Measurements from ENCODE around the gene BTBD7.

BTBD7 gene

GRCh38 chr14:93330609-93331000, 2.2 kb downstream of the BTBD7 start:
- DNase-seq (ENCODE audit: low spot score) = no peak

- DNase-seq (ENCODE audit: low spot score) = no peak
These were observed 2.7 kb downstream of the BTBD7 start for GRCh38 chr14:93329965-93330608.

DNA sequence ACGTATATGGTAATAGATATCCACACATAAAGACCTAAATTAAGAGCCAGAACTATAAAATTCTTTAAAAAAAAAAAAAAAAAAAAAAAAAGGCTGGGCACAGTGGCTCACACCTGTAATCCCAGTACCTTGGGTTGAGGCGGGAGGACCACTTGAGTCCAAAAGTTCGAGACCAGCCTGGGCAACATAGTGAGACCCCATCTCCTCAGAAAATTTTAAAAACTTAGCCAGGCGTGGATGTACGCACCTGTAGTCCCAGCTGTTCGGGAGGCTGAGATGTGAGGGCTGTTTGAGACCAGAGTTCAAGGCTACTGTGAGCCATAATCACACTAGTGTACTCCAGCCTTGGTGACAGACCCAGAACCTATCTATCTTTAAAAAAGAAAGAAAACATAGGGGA, 4.3 kb downstream of the BTBD7 start:
- DNase-seq (ENCODE audit: low spot score) = no peak

GRCh38 chr14:93326196-93326595, 6.6 kb downstream of the BTBD7 start:
- DNase-seq (ENCODE audit: low spot score) = no peak

DNA sequence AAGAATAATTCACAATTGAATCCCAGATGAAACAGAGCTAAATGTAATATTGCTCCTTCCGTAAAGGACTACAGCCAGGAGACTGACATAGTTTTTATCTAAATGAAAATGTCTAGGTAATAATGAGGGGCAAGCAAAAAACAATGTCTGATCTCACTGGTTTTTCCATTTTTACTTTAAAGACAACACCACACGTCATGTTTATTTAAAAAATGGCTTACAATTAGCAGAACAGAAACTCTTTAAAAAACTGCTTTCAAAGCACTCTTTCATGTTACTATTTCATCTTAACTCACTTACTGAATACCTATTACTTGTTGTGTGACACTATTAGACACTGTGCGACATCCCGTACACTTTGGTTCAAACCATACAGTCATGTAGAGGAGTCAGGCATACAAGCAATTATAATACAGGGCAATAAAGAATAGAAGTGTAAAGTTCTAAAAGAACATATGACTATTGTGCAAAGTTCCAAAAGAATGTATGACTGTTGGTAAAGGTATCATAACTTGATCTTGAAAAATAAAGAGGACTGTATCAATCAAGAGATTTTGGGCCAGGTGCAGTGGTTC, 9.1 kb downstream of the BTBD7 start:
- no peak for DNase-seq (ENCODE audit: low spot score)

DNA sequence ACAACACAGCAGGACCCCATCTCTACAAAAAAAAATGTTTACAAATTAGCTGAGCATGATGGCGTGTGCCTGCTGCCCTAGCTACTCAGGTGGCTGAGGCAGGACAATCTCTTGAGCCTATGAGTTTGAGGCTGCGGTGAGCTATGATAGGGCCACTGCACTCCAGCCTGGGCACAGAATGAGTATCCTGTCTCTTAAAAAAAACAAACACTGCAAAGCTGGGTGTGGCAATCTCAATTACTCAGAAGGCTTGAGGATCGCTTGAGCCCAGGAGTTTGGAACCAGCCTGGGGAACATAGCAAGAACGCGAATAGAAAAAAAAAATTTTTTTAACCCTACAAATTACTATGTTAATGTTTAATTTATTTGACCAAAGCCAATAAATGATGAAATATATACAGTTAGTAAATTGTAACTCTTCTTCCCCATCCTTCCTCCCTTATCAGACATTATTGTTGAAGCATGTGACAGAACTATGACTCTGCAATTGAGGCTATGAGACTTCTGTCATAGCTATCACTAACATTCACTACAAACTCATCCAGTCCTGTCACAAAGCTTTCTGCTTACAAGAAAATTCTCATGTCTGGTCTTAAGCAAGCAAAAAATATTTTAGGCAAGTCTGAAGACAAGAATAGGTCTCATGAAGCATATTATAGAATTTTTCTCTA, 9.8 kb downstream of the BTBD7 start:
- DNase-seq (ENCODE audit: low spot score) = peak; percentile 77

- no peak for DNase-seq (ENCODE audit: low spot score)
These were observed 12.3 kb downstream of the BTBD7 start for GRCh38 chr14:93320489-93320888.

GRCh38 chr14:93319958-93320357, 12.9 kb downstream of the BTBD7 start:
- DNase-seq (ENCODE audit: low spot score) = no peak

GRCh38 chr14:93319494-93319893, 13.3 kb downstream of the BTBD7 start:
- DNase-seq (ENCODE audit: low spot score) = no peak

DNA sequence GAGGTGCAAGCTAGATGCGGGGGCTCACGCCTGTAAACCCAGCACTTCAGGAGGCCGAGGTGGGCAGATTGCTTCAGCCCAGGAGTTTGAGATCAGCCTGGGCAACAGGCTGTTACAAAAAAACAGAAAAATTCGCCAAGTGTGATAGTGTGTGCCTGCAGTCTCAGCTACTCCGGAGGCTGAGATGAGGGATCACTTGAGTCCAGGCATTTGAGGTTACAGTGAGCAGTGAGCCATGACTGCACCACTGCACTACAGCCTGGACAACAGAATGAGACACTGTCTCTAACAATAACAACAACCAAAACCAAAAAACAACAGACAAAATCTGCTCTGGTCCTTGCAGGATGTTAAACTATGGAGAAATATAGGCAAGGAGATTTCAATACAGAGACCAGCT, 13.9 kb downstream of the BTBD7 start:
- DNase-seq (ENCODE audit: low spot score) = no peak

DNA sequence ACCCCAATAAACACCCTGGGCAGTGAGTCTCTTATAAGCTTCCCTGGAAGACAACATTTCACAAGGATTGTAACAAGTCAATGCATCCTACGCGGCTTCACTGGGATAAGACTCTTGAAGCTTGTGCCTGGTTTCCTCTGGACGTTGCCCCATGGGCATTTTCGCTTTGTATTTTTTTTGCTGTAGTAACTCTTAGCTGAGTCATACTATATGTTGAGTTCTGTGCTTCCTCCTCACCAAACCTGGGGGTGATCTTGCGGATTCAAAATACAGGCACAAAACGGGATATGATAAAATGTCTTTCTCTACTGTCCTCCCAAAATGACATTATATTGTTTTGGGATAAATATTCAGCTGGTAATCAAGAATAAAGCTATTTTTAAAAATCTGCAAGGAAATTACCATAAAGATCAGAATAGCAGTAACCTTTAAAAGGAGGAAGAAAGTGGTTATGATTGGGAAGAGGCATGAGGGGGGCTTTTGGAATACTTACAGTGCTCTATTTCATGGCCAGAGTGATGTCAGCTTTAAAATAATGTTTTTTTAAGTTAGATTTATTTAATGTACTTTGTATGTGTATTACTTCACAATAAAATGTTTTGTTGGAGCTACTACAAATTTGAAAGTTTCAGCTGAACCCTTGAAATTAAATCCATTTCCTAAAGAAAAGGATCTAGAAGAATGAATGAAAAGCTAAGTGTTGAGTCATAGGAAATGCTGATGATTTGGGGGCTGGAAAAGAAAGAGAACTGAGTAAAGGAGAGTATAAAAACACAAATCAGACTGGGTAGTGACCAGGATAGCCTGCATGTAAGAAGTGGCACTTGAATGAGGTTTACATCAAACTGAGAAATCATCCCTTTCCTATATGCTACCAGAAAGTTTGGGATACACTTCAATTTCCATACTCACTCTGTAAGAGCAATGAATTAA, 14.7 kb downstream of the BTBD7 start:
- peak; percentile 67 for DNase-seq (ENCODE audit: low spot score)

DNA sequence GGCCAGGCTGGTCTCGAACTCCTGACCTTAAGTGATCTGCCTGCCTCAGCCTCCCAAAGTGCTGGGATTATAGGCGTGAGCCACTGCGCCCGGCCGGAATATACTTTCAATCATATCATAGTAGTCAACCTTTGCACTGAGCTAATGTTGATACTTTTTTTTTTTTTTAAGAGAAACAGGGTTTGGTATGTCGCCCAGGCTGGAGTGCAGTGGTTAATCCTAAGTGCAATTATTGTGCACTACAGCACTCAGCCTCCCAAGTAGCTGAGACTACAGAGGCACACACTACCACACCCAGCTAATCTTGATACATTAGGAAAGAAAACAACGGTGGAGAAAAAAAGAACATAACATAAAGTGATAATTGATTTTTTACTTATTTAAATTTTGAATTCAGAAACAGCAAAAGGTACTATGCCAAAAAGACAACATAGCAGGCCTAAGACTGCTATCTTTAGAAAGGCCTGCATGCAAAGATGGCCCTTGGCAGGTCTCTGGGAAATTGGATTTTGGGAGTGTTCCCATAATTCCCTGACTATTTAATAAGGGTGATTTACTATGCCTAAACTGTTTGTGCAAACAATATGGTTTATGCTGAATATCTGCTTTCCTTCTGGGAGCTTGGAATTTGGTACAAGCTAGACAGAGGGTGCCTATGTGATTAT, 15.5 kb downstream of the BTBD7 start:
- no peak for DNase-seq (ENCODE audit: low spot score)

DNA sequence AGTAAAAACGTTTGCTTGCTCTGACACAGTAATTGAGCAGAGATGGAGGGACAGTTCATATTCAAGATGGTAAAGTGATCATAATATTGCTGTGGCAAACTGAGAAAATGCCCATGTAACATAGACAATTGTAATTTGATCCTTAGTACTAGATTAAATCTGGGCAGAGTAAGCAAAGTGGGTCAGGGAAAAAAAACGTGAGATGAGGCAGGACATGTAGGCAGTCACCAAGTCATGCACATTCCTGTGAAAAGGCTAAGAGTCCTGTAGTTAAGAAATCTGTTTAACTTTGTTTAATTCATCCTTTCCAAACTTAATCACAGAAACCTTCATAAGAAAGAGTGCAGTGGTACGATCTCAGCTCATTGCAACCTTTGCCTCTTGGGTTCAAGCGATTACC, 16.1 kb downstream of the BTBD7 start:
- DNase-seq (ENCODE audit: low spot score) = no peak

DNA sequence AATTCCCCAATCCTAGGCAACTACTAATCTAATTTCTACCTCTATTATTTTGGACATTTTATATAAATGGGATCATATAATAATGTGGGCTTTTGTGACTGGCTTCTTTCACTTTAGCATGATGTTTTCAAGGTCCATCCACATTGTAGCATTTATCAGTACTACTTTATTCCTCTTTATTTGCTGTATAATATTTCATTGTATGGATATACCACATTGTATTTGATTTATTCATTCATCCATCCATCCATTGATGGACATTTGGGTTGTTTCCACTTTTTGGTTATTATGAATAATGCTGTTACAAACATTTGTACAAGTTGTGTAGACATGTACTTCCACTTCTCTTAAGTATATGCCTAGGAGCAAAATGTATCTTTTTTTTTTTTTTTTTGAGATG, 17.3 kb downstream of the BTBD7 start:
- DNase-seq (ENCODE audit: low spot score) = no peak

DNA sequence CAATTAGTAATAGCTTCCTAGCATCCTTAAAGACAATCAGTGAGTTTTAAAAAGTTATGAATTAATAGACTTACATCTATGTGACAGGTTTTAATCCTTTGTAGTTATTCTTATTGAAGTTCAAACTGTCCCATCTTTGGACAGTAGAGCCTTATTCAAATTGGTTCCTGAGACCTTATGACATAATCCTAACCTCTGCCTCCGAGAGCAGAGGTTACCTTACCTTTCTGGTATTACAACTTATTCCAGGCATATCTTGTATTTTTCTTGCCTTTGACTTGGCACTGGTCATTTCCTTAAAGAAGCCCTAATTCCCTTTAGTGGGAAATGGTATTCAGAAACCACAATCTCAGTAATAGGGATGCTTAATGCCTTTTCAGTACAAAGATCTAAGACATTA, 21.8 kb downstream of the BTBD7 start:
- no peak for DNase-seq (ENCODE audit: low spot score)

DNA sequence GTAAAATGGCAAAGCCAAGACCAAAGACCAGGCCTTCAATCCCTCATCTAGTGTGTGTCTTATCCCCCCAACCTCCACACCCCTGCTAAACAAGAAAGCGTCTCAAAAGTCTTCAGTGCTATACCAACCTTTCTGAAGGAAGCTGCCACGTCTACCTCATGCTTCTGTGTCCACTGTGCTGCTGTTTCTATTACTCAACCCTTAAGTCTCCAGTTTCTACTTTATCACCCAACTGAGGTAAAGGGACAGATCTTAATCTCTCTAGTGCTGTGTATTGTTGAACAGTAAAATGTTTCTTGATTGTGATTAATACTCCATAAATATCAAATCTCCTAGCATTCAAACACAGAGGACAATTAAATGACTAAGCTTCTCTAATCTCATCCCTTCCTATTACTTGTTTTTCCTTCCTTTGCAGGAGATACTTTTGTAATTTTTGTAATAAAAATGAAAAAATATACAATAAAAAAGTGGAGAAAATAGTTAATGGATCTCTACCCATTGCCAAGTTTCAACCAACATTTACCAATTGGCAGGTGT, 23.3 kb downstream of the BTBD7 start:
- DNase-seq (ENCODE audit: low spot score) = no peak

DNA sequence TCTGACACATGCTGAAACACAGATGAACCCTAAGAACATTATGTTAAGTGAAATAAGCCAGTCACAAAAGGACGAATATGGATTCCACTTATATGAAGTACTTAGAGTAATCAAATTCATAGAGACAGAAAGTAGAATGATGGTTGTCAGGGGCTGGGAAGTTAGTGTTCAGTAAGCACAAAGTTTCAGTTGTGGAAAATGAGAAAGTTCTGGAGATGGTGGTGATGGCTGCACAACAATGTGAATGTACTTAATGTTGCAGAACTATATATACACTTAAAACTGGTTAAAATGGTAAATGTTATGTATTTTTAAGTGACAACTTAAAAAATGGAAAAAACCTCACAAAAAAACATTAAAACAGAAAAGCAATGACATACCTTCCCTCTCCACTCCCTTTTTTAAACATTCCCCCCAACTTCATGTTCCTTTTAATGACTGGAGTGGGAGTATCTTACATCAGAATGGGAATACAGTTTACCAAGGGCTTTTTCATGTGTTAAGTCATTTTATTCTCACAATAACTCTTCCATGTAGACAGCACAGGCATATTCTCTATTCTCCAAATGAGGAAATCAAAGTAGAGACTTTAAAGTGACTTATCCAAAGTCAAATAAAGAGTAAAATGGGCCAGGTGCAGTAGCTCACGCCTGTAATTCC, 24.0 kb downstream of the BTBD7 start:
- DNase-seq (ENCODE audit: low spot score) = no peak

GRCh38 chr14:93306812-93307211, 26.0 kb downstream of the BTBD7 start:
- no peak for DNase-seq (ENCODE audit: low spot score)

DNA sequence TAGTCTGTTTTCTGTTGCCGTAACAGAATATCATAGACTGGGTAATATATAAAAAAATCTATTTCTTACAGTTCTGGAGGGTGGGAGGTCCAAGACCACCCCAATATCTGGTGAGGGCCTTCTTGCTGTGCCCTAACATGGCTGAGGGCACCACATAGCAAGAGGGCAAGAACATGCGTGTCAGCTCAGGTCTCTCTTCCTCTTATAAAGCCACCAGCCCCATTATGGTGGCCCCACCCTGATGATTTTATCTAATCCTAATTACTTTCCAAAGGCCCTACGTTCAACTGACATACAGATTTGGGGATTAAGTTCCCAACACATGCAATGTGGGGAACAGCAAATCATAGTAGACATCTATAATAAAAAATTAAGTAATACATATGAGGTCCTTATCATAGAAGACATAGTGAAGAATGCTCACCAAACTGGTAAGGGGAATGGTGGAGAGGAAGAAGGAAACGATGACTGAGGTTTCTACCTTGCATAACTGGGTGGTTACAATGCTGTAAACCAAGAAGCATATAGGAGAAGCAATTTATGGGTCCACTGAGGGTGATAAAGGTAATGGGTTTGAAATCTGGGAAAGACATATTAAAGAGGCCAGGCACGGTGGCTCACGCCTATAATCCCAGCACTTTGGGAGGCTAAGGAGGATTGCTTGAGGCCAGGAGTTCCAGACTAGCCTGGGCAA, 27.0 kb downstream of the BTBD7 start:
- no peak for DNase-seq (ENCODE audit: low spot score)

DNA sequence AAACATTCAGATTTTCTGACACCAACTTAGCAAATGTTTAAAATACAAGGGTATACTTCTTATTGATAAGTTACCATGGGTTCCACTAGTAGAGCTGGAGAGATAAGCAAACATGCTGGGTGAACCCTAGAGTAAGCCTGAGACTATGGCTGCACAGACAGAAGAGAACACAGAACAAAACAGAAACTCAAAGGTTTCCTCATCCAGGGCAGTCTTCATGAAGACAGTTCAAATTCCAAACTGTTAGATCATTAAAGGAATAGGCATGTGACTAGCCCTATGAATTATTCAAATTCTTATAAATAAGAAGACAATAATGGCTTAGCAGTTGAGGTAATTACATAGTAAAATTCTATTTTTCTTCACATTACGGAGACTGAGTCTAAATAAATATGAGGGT, 28.1 kb downstream of the BTBD7 start:
- no peak for DNase-seq (ENCODE audit: low spot score)

DNA sequence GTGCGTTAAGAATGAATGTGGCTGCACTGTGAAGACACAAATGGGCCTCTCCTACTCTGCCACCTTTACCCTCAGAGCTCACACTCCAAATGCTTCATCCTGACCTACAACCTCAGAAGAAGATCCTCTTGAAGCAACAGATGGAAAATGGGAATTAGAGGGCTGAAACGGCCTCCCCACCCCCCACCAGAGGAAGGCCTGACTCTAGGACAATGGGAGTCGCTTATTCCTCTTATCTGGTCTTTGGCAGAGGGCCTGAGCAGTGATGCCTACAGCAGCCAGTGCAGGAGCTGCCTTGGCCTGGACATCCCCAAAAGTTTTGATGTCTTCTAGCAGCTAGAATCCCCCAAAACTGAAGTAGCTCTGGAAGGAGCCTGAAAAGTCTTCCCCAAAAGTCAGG, 29.2 kb downstream of the BTBD7 start:
- peak; percentile 43 for DNase-seq (ENCODE audit: low spot score)
